Activated T-cell treated with anti-CD3 and anti-CD28 coated beads for 1 hour (primary cell): ENCODE data around the gene VPS13D.
"Not testable (repeated sequence)": the region's sequence is repeated elsewhere in the genome, so short reads cannot be mapped to it uniquely, and the experiment has no call there.

Experiments used
- DNase-seq: peaks from one replicate; pipeline ENCODE4 v3.0.0-alpha.2; 2020; ENCODE audit warnings: low read depth

VPS13D gene

DNA sequence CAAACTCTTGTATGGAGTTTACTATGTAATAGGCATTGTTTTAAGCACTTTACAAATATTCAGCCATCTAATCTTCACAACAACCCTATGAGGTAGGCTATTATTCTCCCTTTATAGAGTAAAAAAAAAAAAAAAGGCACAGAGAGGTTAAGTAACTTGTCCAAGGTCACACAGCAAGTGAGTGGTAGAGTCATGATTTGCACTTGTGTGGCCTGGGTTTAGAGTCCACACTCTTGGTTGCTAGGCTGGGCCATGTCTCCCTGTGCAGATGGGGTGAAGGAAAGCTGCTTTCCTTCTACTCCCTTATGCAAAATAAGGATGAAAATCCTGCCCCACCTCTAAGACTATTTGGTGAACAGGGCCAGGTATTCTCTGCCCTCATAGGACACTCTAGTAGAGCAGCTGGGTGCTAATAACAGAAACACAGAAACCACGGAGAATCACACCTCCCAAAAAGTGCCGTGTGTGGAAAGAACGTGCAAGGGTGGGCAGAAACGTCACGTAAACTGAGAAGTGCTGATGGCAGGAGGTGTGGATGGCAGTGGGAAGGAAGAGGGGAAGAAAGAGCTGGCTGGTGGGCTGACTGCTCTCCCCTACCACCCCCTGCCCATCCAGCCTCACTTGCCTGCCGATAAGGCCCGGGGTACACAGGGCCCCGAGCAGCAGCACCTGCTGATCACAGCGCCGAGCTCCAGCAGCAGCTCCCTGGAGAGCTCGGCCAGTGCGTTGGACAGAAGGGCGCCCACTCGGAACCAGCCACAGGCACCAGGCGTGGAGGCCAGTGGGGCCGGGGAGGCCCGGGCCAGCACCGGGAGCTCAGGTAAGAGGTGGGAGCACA is 28.3 kb upstream of the VPS13D start:
- no peak for DNase-seq

- DNase-seq = no peak
Observed at GRCh38 chr1:12202190-12202497, 27.7 kb upstream of the VPS13D start.

DNA sequence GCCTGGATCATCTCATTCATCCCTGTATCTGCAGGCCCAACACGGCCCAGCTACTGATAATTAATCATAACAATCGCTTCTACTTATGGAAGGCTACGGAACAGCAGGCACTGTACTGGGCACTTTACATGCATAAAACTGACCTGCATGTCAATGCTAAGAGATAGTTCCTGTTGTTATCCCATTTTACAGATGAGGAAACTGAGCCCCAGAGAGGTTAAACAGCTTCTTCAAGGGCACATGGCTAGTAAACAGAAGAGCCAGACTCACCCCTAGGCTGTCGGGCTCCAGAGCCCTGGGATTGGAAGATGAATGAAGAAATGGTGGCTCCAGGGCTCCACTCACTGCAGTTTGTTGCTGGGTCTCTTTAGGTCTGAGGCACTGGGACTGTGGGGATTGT is 27.3 kb upstream of the VPS13D start:
- DNase-seq = no peak

- no peak for DNase-seq
Observed at GRCh38 chr1:12203216-12204007, 26.4 kb upstream of the VPS13D start.

DNA sequence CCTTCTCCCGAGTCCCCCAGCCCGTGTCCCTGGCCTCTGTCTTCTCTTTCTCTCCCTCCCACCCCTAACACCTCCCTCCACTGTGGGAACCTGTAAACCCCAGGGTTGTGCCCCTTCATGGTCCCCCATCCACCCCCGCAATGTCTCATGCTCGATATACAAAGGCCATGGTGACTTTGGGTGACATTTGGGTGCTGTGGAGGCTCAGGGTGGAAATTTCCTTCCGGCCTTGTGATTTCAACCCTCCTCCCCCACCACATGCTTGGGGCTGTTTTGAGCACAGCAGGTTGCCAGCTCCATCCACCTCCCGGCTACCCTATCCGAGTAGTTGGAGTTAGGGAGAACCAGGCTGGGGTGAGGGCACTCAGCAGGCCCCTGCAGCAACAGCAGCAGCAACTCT is 25.7 kb upstream of the VPS13D start:
- DNase-seq = no peak

DNA sequence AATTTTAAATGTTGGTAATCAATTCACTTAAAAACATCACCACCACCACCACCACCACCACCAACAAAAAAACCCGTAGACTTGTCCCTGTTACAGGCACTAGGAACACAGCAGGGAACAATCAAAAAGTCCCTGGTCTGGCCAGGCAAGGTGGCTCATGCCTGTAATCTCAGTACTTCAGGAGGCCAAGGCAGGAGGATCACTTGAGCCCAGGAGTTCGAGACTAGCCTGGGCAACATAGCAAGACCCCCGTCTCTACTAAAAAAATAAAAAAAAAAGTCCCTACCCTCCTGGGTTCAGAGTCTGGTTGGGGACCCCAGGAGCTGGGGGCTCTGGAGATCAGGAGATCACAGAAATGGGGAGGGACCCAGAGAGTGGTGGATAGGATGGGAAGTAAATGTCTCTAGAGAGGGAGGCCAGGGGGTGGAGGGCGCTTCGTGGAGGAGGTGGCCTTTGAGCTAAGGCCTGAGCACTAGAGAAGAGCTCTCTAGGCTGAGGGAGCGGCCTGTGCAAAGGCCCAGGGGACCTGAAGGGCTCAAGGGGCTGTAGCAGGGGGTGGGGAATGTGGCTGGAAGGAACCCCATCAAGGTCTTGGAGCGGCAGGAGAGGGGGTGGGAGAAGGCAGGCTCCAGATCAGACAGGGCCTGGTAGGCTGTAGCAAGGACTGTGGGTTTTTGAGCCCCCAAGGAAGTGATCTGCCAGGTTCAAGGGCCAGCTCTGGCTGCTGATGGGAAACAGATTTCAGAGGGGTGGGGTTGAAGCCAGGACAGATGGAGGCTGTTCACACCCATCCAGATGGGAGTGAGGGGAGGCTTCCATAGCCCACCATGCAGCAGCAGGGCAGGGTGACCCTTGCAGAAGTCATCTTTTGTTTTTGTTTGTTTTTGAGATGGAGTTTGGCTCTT is 24.8 kb upstream of the VPS13D start:
- no peak for DNase-seq

DNA sequence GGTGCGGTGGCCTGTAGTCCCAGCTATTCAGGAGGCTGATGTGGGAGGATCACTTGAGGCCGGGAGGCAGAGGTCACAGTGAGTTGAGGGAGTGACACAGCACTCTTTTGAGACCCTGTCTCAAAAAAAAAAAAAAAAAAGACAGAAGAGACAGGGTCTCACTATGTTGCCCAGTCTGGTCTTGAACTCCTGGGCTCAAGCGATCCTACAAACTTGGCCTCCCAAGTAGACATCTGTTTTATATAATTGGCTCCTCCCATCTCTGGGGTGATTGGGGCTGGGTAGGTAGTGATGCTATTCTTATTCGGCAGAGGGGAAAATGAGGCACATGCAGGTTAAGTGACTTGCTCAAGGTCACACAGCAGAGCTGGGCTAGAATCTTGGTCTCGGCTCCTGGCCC is 23.6 kb upstream of the VPS13D start:
- DNase-seq = no peak

- DNase-seq = no peak
Observed at GRCh38 chr1:12206792-12207424, 22.9 kb upstream of the VPS13D start.

- DNase-seq = no peak
Observed at GRCh38 chr1:12208271-12208670, 21.6 kb upstream of the VPS13D start.

GRCh38 chr1:12208764-12209494 is 20.9 kb upstream of the VPS13D start:
- peak; percentile 93 for DNase-seq

DNA sequence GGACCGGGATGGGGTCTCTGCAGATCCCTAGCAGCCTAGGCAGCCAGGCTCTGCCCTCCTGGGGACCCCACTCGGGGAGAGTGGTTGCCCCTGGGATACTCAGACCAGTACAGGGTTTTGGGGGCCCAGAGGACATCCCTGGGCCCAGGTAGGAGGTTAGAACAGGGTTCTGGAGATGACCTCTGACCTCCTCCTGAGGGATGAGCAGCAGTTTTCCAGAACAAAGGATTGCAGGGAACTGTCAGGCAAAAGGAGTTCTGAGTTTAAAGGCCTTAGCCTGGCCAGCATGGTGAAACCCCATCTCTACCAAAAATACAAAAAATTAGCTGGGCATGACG is 20.4 kb upstream of the VPS13D start:
- DNase-seq = no peak

GRCh38 chr1:12215118-12215961 is 14.5 kb upstream of the VPS13D start:
- no peak for DNase-seq

DNA sequence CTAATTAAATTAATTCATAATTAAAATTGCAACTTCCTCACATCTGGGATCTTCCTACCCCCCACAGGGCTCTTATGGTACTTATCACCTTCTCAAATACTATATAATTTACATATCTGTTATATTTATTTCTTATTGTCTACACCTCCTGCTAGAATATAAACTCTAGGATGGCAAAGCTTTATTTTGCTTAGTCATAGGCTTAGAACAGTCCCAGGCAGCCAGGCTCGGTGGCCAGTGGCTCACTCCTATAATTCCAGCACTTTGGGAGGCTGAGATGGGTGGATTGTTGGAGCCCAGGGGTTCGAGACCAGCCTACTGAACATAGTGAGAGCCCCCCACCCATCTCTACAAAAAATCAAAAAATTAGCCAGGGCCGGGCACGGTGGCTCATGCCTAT is 10.0 kb upstream of the VPS13D start:
- no peak for DNase-seq

GRCh38 chr1:12220890-12221289 is 8.9 kb upstream of the VPS13D start:
- DNase-seq = no peak

DNA sequence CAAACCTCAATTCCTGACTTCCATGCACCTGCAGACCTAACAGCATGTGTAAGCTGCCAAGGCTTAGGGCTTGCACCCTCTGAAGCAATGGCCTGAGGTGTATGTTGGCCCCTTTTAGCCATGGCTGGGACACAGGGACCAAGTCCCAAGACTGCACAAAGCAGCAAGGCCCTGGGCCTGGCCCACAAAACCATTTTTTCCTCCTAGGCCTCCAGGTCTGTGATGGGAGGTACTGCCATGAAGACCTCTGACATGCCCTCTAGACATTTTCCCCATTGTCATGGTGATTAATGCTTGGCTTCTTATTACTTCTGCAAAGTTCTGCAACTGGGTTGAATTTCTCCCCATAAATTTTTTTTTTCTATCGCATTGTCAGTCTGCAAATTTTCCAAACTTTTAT is 7.1 kb upstream of the VPS13D start:
- not testable (repeated sequence) for DNase-seq

DNA sequence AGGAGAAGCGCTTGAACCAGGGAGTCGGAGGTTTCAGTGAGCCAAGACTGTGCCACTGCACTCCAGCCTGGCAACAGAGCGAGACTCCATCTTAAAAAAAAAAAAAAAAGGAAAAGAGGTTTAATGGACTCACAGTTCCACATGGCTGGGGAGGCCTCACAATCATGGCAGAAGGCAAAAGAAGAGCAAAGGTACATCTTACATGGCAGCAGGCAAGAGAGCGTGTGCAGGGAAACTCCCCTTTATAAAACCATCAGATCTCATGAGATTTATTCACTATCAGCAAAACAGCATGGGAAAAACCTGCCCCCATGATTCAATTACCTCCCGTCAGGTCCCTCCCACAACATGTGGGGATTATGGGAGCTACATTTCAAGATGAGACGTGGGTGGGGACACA is 5.7 kb upstream of the VPS13D start:
- DNase-seq = not testable (repeated sequence)

- no peak for DNase-seq
Observed at GRCh38 chr1:12228979-12229378, 851 bp upstream of the VPS13D start.

DNA sequence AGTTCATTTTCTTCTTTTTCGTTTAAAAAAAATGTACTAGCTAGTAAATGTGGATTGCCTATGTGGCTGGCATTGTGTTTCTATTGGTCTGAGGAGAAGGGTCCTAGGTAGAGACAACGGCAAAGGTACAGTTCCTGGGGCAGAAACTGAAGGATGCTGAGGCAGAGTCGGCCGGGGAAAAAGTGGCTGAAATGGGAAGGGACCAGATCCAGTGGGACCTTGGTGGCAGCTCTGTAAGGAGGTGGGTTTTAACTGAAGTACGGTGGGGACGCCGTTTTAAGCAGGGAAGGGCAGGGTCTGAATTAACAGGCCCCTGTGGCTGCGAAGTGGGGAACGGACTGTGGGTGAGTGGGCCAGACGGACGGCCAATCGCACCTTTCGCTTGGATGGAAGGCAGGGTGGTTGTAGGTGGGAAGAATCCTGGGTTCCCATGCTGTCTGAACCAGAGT is 420 bp upstream of the VPS13D start:
- no peak for DNase-seq

DNA sequence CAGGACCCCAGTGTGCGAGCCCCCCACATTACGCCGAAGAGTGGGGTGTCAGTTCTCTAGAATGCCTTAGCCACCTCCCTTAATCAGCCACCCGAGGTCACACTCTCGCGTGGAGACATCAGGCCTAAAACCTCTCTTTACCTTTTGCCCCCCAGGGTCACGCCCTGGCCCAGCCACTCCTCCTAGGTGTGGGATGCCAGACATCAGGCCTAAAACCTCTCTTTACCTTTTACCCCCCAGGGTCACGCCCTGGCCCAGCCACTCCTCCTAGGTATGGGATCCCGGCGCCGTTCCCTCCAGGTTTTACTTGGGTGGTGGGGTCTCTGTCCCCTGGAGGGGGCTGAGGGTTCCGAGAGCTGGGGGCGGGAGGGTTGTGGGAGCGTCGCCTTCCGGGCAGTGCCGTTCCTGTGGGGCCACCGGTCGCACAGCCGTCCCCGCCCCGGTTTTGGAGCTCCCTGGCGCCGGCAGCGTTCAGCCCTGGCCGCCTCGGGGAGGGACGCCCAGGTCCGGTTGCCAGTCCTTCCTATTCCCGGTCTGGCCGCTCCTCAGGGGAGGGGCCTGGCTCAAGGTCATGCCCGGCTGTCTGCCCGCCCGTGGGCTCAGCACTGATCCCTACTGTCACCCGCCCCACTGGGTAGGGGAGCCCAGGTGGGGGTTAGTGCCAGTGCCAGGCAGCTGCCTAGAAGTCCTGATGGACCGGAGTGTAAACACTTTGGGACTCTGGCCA is 882 bp downstream of the VPS13D start:
- no peak for DNase-seq

DNA sequence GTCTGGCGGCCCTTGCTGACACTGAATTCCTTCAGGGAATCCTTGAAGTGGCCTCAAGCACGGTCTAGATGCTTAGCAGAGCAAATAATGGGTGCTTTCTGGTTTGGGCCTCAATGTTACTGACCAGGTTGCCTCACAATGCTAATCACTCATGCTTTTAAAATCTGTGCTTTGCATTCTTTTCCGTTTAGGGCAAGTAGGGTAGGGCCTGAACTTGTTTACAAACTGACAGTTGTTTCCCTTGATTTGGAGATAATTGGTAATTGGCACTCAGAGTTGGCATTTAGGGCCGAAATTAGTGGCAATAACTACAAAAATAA is 1.4 kb downstream of the VPS13D start:
- DNase-seq = no peak
